AG09319 (cell line): ENCODE measurements around the gene CCDC61.

Experiments used
- DNase-seq: peaks from one replicate; pipeline ENCODE4 v3.0.0-alpha.2; 2010; ENCODE audit warnings: low read depth; ENCODE audit errors: extremely low read depth
- TF ChIP-seq, protein P1 (sequence below): IDR thresholded peaks from 2 replicates; pipeline ENCODE4 v1.5.1; 2011; ENCODE audit warnings: low read depth, mild to moderate bottlenecking, inconsistent platforms, low read length, moderate library complexity

CCDC61 gene

DNA sequence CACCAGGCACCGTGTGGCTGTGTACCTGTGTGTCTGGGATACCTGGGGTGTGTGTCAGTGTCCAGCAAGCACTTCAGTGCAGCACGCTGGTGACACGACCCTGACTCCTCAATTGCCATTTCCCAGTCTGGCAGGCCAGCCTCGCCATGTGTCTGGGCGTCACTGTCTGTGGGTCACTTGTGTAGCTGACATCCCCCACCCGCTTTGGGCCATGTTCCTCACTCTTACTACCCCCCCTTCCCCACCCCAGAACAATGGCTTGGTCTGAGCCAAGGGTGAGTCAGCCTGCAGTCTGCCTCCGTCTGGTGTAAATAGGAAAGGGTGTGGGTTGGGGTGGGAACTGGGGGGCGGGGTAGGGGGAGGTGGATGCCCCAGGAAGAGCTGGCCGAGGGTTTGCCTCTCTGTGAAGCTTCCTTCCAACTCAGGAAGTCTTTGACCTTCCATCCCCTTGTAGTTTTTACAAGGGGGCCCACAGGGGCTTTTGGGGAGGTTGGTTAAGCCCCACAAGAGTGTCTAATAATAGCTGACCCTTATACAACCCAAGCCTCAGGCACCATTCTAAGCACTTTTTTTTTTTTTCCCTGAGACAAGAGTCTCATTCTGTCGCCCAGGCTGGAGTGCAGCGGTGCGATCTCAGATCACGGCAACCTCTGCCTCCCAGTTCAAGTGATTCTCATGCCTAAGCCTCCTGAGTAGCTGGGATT is 39.2 kb upstream of the CCDC61 start:
- TF ChIP-seq, protein P1, sequence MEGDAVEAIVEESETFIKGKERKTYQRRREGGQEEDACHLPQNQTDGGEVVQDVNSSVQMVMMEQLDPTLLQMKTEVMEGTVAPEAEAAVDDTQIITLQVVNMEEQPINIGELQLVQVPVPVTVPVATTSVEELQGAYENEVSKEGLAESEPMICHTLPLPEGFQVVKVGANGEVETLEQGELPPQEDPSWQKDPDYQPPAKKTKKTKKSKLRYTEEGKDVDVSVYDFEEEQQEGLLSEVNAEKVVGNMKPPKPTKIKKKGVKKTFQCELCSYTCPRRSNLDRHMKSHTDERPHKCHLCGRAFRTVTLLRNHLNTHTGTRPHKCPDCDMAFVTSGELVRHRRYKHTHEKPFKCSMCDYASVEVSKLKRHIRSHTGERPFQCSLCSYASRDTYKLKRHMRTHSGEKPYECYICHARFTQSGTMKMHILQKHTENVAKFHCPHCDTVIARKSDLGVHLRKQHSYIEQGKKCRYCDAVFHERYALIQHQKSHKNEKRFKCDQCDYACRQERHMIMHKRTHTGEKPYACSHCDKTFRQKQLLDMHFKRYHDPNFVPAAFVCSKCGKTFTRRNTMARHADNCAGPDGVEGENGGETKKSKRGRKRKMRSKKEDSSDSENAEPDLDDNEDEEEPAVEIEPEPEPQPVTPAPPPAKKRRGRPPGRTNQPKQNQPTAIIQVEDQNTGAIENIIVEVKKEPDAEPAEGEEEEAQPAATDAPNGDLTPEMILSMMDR, result no peak
- DNase-seq, result no peak

DNA sequence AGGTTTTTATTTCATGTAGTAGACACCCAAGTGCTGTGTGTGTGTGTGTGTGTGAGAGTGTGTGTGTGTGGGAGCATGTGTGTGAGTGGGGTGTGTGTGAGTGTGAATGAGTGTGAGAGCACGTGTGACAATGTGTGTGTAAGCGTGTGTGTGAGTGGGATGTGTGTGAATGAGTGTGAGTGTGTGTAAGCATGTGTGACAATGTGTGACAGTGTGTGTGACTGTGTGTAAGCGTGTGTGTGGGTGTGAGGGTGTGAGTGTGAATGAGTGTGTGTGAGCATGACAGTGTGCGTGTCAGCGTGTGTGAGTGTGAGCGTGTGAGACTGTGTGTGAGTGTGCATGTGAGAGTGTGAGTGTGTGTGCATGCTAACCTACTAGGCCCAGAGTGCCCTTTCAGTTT is 36.9 kb upstream of the CCDC61 start:
- no peak for DNase-seq
- TF ChIP-seq, protein P1, result no peak

DNA sequence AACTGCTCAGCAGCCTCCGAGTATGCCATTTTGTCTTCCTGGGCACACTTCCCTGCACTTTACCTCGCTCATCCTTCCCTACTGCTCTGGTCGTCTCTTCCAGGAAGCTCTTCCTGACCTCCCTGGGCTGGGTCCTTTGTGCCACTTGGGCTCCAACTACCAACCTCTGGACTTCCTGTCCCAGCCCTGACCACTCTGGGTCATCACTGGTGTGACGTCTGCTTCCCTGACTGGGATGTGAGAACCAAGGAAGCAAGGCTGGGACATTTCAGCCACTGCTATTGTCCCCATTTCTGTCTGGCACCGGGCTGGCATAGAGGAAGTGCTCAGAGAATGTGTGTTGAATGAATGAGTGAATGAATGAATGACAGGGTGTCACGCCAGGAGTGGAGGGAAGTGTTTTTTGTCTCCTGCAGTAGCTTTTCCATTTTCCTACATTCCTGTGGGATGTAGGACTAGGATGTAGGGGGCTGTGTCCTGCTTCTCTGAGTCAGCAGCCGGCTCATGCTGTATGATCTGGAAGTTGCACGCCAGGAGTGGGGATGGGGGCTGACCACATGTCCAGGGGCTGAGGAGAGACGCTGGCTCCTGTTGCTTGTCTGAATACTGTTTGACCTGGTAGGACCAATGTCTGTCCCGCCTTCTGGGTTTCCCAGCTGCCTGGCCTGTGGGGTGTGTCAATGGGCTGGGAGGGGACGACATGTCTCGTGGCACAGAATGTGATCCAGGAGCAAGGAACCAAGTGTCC is 36.3 kb upstream of the CCDC61 start:
- TF ChIP-seq, protein P1, result no peak
- no peak for DNase-seq

DNA sequence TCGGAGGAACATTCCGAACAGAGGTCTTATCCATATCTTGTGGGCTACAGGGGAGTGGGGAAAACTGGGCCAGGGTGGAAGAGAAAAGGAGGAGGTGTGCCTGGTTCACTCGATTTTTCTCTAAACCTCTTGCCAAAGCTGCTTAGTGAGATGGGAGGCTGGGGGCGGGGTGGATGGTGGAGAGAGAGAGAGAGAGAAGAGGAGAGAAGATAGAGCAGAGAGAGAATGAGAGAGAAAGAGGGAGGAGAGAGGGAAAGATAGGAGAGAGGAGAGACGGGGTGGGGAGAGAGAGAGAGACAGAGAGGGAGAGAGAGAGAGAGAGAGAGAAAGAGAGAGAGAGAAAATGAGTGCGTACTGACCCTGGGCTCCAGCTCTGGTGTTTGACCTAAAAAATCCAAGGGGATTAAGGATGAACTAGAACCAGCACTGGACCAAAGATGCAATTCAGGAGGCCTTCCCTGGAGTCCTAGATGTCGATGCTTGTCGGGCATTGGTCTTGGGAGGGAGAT is 35.7 kb upstream of the CCDC61 start:
- no peak for DNase-seq
- TF ChIP-seq, protein P1, result no peak

DNA sequence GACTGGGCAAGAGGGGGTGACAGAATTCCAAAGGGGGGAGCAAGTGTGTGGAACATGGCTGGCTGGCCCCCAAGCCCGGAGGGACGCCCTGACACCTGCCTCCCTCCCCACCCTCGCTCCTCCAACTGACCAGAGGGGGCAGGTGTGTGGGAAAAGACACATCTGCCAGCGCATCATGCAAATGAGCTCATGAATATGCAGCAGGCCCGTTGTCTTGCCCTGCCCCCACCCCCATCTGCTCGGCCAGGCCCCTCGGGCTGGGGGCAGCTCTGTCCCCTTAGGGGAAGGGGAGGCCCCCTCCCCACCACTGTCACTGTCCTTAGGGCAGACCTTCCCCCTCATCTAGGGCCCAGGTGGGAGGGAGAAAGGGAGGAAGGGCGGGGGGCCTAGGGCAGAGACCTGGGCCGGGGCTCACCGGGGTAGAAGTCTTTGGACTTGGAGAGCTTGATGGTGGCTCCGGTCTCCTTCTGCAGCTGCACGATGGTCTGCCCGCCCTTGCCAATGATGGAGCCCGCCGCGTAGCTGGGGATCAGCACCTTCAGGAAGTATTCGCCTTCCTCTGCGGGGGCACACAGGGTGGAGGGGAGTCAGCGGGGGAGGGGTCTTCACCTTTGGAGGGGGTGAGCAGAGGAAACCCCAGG is 34.6 kb upstream of the CCDC61 start:
- TF ChIP-seq, protein P1, result no peak
- DNase-seq, result no peak

DNA sequence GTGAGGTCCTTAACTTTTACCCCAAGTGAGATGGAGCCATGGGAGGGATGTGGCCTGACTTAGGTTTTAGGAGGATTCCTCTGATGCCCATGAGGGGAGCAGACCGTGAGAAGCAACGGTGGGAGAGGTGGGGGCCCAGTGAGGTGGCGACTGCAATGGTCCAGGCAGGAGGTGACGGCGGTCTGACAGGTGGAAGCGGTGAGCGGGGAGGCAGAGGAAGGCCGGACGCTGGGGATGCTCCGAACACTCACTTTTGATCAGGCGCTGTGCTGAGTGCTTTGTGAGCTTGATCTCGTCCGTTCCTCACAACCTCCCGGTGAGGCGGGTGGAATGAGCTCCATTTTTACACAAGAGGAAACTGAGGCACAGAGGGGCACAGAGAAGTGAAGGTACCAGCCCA is 33.2 kb upstream of the CCDC61 start:
- TF ChIP-seq, protein P1, result no peak
- DNase-seq, result no peak

DNA sequence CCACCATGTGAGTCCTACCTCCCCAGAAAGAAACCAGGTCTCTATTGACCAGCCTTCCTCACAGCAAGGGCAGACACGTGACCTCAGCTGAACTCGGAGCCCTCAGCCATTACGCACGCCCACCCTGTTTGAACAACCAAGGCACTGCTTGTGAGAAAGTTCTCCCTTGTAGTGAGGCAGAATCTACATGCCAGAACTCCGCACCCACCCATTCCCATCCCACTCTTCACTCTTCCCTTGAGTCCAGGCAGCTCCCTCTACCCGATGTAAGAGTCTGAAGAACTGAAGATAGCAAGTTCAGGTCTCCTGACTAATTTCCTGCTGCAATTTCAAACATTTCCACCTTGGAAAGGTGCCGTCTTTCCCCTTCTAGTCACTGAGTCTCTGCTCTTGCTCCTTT is 28.0 kb upstream of the CCDC61 start:
- no peak for DNase-seq
- TF ChIP-seq, protein P1, result no peak
